ENCODE measurements around the gene CNTNAP2. TPM values are rescaled to one million over a fixed set of nuclear protein-coding genes. Genes with fewer than 3 reads are reported as not detected.

CNTNAP2 gene
- total RNA-seq, 2 experiments from 2014 or later, result not detected

DNA sequence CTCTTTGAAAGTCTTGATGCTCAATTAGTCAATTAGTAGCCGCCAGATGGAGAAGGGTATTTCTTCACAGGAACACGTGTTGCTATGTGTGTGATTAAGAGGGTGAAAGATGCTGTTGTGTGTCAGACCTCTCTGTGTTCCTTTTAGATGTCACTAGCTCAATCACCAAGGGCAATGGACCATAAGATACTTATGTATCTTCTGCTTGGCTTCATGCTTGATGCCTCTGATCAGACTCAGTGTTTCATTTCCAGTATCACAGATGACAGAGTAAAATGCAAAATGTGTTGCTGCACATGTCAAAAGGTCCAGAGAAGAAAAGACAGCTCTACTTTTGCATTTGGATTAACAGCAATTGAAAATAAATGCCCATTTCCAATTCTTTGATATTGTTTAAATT is 865.9 kb downstream of the CNTNAP2 start:
- no peak overlapping the region for H3K27ac Mint-ChIP-seq
- peaks cover 0 to 3% of the 10 kb centered on the region in 2 experiments for H3K9me3 ChIP-seq (ENCODE audit: control insufficient read depth in 1 of 2, insufficient read depth in 1 of 2, low read length in 2 of 2)
- intact Hi-C loops (cut with DNase I, micrococcal nuclease), result no loop called here
- no peaks in the 10 kb centered on the region for H3K36me3 ChIP-seq (ENCODE audit: insufficient read depth, low read length)
- H3K4me3 Mint-ChIP-seq, result no peak overlapping the region
- no peaks in the 10 kb centered on the region for H3K4me1 ChIP-seq (ENCODE audit: insufficient read depth, low read length)
- no peaks in the 10 kb centered on the region for H3K36me3 Mint-ChIP-seq (ENCODE audit: low read depth)
- POLR2A ChIA-PET, result no interaction called here
- H3K4me1 Mint-ChIP-seq (ENCODE audit: low read depth), result no peaks in the 10 kb centered on the region
- H3K9me3 Mint-ChIP-seq, result peaks cover 2% of the 10 kb centered on the region
- no peak for DNase-seq
- TF ChIP-seq, protein P1, sequence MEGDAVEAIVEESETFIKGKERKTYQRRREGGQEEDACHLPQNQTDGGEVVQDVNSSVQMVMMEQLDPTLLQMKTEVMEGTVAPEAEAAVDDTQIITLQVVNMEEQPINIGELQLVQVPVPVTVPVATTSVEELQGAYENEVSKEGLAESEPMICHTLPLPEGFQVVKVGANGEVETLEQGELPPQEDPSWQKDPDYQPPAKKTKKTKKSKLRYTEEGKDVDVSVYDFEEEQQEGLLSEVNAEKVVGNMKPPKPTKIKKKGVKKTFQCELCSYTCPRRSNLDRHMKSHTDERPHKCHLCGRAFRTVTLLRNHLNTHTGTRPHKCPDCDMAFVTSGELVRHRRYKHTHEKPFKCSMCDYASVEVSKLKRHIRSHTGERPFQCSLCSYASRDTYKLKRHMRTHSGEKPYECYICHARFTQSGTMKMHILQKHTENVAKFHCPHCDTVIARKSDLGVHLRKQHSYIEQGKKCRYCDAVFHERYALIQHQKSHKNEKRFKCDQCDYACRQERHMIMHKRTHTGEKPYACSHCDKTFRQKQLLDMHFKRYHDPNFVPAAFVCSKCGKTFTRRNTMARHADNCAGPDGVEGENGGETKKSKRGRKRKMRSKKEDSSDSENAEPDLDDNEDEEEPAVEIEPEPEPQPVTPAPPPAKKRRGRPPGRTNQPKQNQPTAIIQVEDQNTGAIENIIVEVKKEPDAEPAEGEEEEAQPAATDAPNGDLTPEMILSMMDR (IDR thresholded peaks at IDR 0.05), result no peak
- H3K4me3 ChIP-seq (ENCODE audit: low read length), result no peak overlapping the region
- no peak for ATAC-seq (ENCODE audit: poor library complexity)
- no peaks in the 10 kb centered on the region for H3K27me3 Mint-ChIP-seq
- no peaks in the 10 kb centered on the region for H3K27me3 ChIP-seq (ENCODE audit: control insufficient read depth in 1 of 2, insufficient read depth in 2 of 2, low read length in 2 of 2)
- CTCF ChIA-PET, result no interaction called here
- no peak overlapping the region for H3K27ac ChIP-seq (ENCODE audit: low read depth in 1 of 2, low read length in 2 of 2)

DNA sequence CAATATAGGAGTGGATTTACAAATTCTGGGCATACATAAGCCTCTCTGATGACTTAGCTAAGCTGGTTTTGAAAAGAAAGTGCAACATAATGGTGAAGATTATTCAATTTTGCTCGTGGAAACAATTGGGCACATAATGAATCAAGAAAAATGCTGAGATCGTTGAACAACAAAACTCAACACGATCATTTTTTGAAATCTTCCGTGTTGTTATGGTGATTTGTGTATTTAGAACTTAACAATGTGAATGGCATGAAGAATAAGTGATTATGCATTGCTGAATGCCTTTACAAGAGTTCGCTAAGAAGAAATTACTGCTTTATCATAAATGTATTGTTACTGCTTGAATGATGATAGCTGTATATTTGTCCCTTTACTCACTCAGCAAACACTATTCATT is 875.0 kb downstream of the CNTNAP2 start:
- Mint-ChIP-seq H3K9me3 (peaks cover 26% of the 10 kb centered on the region), H3K27ac (no peak overlapping the region), H3K27me3 (no peaks in the 10 kb centered on the region), H3K4me3 (no peak overlapping the region), H3K36me3 (ENCODE audit: low read depth) (no peaks in the 10 kb centered on the region), H3K4me1 (ENCODE audit: low read depth) (no peaks in the 10 kb centered on the region)
- Histone ChIP-seq H3K4me1 (ENCODE audit: insufficient read depth, low read length) (no peaks in the 10 kb centered on the region), H3K27ac (ENCODE audit: low read depth in 1 of 2, low read length in 2 of 2) (no peak overlapping the region), H3K27me3 (ENCODE audit: control insufficient read depth in 1 of 2, insufficient read depth in 2 of 2, low read length in 2 of 2) (no peaks in the 10 kb centered on the region), H3K36me3 (ENCODE audit: insufficient read depth, low read length) (no peaks in the 10 kb centered on the region), H3K9me3 (ENCODE audit: control insufficient read depth in 1 of 2, insufficient read depth in 1 of 2, low read length in 2 of 2) (no peaks in the 10 kb centered on the region), H3K4me3 (ENCODE audit: low read length) (no peak overlapping the region)
- TF ChIP-seq, protein P1 (IDR thresholded peaks at IDR 0.05), result no peak
- ChIA-PET POLR2A (no interaction called here), CTCF (no interaction called here)
- ATAC-seq (ENCODE audit: poor library complexity), result no peak
- intact Hi-C loops (cut with DNase I, micrococcal nuclease), result no loop called here
- no peak for DNase-seq

DNA sequence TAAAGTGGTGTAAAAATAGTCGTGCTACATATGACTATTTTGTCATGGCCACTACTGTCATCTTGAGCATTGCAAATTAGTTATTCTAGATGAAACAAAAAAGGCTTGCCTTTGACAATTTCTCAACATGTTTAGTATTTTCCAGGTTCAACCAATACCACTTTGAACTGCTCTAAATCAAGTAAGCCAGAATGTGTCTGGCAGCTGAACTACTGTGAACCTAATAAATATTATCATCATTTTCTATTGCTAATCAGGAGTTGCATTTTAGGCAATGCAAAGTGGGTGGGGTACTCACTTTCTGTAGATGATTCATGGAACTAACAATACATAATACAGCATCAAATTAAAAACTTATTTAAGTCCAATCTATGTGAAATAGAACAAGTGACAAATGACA is 877.2 kb downstream of the CNTNAP2 start:
- Histone ChIP-seq H3K9me3 (ENCODE audit: control insufficient read depth in 1 of 2, insufficient read depth in 1 of 2, low read length in 2 of 2) (no peaks in the 10 kb centered on the region), H3K4me3 (ENCODE audit: low read length) (no peak overlapping the region), H3K27ac (ENCODE audit: low read depth in 1 of 2, low read length in 2 of 2) (no peak overlapping the region), H3K27me3 (ENCODE audit: control insufficient read depth in 1 of 2, insufficient read depth in 2 of 2, low read length in 2 of 2) (no peaks in the 10 kb centered on the region), H3K36me3 (ENCODE audit: insufficient read depth, low read length) (no peaks in the 10 kb centered on the region), H3K4me1 (ENCODE audit: insufficient read depth, low read length) (no peaks in the 10 kb centered on the region)
- TF ChIP-seq, protein P1 (IDR thresholded peaks at IDR 0.05), result no peak
- intact Hi-C loops (cut with DNase I, micrococcal nuclease), result no loop called here
- POLR2A ChIA-PET, result no interaction called here
- H3K36me3 Mint-ChIP-seq (ENCODE audit: low read depth), result no peaks in the 10 kb centered on the region
- ATAC-seq (ENCODE audit: poor library complexity) (no peak), DNase-seq (no peak)
- H3K4me3 Mint-ChIP-seq, result no peak overlapping the region
- no peak overlapping the region for H3K27ac Mint-ChIP-seq
- CTCF ChIA-PET, result interaction anchor here (0.5 kb wide), 1 partner anchor 9 kb away, joined by 5 read pairs; no protein-coding TSS in a partner anchor
- no peaks in the 10 kb centered on the region for H3K27me3 Mint-ChIP-seq
- H3K9me3 Mint-ChIP-seq, result peaks cover 27% of the 10 kb centered on the region
- H3K4me1 Mint-ChIP-seq (ENCODE audit: low read depth), result no peaks in the 10 kb centered on the region

All from CD4-positive, alpha-beta T cell (primary cell).